Astrocyte (in vitro differentiated cells and primary cell): ENCODE data around the gene IBSP.

ENCODE experiments used
- CTCF ChIP-seq: IDR thresholded peaks from 2 replicates; pipeline ENCODE4 v1.5.1; 2011; ENCODE audit warnings: low read depth, mild to moderate bottlenecking, inconsistent platforms, low read length, moderate library complexity; ENCODE audit not compliant: insufficient read depth
- EZH2 ChIP-seq: IDR thresholded peaks from 2 replicates; pipeline ENCODE4 v1.6.1; 2012; ENCODE audit warnings: mild to moderate bottlenecking, low read length, inconsistent platforms; ENCODE audit not compliant: insufficient read depth

GRCh38 chr4:87781569-87781968, 17.8 kb upstream of the IBSP start:
- no peak for TF ChIP-seq CTCF
- TF ChIP-seq EZH2 = no peak
